ENCODE data around the gene CDK15.
A peak's percentile ranks its signal among the peaks of the same experiment; 100 is the strongest.
"Not testable (repeated sequence)": the region's sequence is repeated elsewhere in the genome, so short reads cannot be mapped to it uniquely, and the experiment has no call there.

CDK15 gene

GRCh38 chr2:201806442-201807170 is at the start of gene CDK15:
CDK15 (plus strand) TSS chr2:201806537; CDS start chr2:201806665, 128 bp downstream.
- DNase-seq = no peak

GRCh38 chr2:201758234-201758633 is 48.1 kb upstream of the CDK15 start:
- DNase-seq = no peak

GRCh38 chr2:201758873-201759272 is 47.5 kb upstream of the CDK15 start:
- DNase-seq = no peak

- no peak for DNase-seq
These were observed 46.8 kb upstream of the CDK15 start for GRCh38 chr2:201759567-201759966.

- DNase-seq = no peak
These were observed 45.2 kb upstream of the CDK15 start for GRCh38 chr2:201761101-201761500.

GRCh38 chr2:201764469-201764868 is 41.9 kb upstream of the CDK15 start:
- not testable (repeated sequence) for DNase-seq

- DNase-seq = no peak
These were observed 40.5 kb upstream of the CDK15 start for GRCh38 chr2:201765799-201766198.

GRCh38 chr2:201768918-201769317 is 37.4 kb upstream of the CDK15 start:
- DNase-seq = no peak

- DNase-seq = no peak
These were observed 36.5 kb upstream of the CDK15 start for GRCh38 chr2:201769666-201770373.

- no peak for DNase-seq
These were observed 32.3 kb upstream of the CDK15 start for GRCh38 chr2:201773990-201774389.

GRCh38 chr2:201774546-201774945 is 31.8 kb upstream of the CDK15 start:
- no peak for DNase-seq

- no peak for DNase-seq
These were observed 31.0 kb upstream of the CDK15 start for GRCh38 chr2:201775326-201775725.

- DNase-seq = no peak
These were observed 29.3 kb upstream of the CDK15 start for GRCh38 chr2:201777043-201777442.

- no peak for DNase-seq
These were observed 28.5 kb upstream of the CDK15 start for GRCh38 chr2:201777869-201778268.

GRCh38 chr2:201779901-201780673 is 26.2 kb upstream of the CDK15 start:
- no peak for DNase-seq

GRCh38 chr2:201780674-201781493 is 25.5 kb upstream of the CDK15 start, which contains the start of gene ALS2:
ALS2 (minus strand) TSS chr2:201780933; CDS start chr2:201768885, 12,048 bp downstream.
- peak; percentile 89 for DNase-seq

- DNase-seq = no peak
These were observed 24.7 kb upstream of the CDK15 start for GRCh38 chr2:201781557-201782051.

- DNase-seq = no peak
These were observed 21.8 kb upstream of the CDK15 start for GRCh38 chr2:201784563-201784962.

GRCh38 chr2:201785135-201785534 is 21.2 kb upstream of the CDK15 start:
- no peak for DNase-seq

- no peak for DNase-seq
These were observed 19.9 kb upstream of the CDK15 start for GRCh38 chr2:201786471-201786870.

GRCh38 chr2:201788371-201788770 is 18.0 kb upstream of the CDK15 start:
- DNase-seq = no peak

- DNase-seq = no peak
These were observed 16.9 kb upstream of the CDK15 start for GRCh38 chr2:201789395-201789794.

Data from GOT3 (cell line).